GM23338 (cell line): ENCODE measurements around the gene ATG9B. TPM values are rescaled to one million over a fixed set of nuclear protein-coding genes. Genes with fewer than 3 reads are reported as not detected.

Source experiments
- ATAC-seq: fragments of 200-7000 bp; cut with Tn5 transposase; 3 replicates; pipeline ENCODE4 v1.9.1; 2020
- DNase-seq: peaks from one replicate; pipeline ENCODE4 v3.0.0-alpha.2; 2015; ENCODE audit warnings: low spot score
- H2AFZ ChIP-seq: fragments of 200-600 bp; sonication (generic); 2 replicates; pipeline ENCODE4 v1.8.0; 2016; ENCODE audit warnings: antibody characterized with exemption, mild to moderate bottlenecking, moderate library complexity
- H3F3A ChIP-seq: fragments of 200-600 bp; sonication (generic); replicated peaks from 2 replicates; pipeline ENCODE4 v1.8.0; 2017; ENCODE audit warnings: antibody characterized with exemption, mixed run types, low read depth
- H3K27ac ChIP-seq: fragments of 200-600 bp; sonication (generic); 2 replicates; pipeline ENCODE4 v1.6.1; 2016; ENCODE audit warnings: low read depth
- H3K27me3 ChIP-seq: fragments of 200-600 bp; sonication (generic); 2 replicates; pipeline ENCODE4 v1.8.0; 2016; ENCODE audit warnings: mild to moderate bottlenecking, mixed run types, moderate library complexity; ENCODE audit not compliant: insufficient read depth
- H3K36me3 ChIP-seq: fragments of 200-600 bp; sonication (generic); 2 replicates; pipeline ENCODE4 v1.8.0; 2016; ENCODE audit warnings: mild to moderate bottlenecking; ENCODE audit not compliant: insufficient read depth
- H3K4me1 ChIP-seq: fragments of 200-600 bp; sonication (generic); 2 replicates; pipeline ENCODE4 v1.8.0; 2016; ENCODE audit warnings: mild to moderate bottlenecking, moderate library complexity; ENCODE audit not compliant: insufficient read depth
- H3K4me2 ChIP-seq: fragments of 200-600 bp; sonication (generic); 2 replicates; pipeline ENCODE4 v1.7.1; 2017; ENCODE audit warnings: mixed run types
- H3K4me3 ChIP-seq: fragments of 200-600 bp; sonication (generic); 2 replicates; pipeline ENCODE4 v1.6.1; 2016; ENCODE audit warnings: mixed run types
- H3K79me2 ChIP-seq: fragments of 200-600 bp; sonication (generic); replicated peaks from 2 replicates; pipeline ENCODE4 v1.8.0; 2017; ENCODE audit warnings: mild to moderate bottlenecking; ENCODE audit not compliant: insufficient read depth
- H3K9me2 ChIP-seq: fragments of 200-600 bp; sonication (generic); 2 replicates; pipeline ENCODE4 v1.8.0; 2017; ENCODE audit not compliant: insufficient read depth
- H4K20me1 ChIP-seq: fragments of 200-600 bp; sonication (generic); replicated peaks from 2 replicates; pipeline ENCODE4 v1.8.0; 2017; ENCODE audit warnings: mild to moderate bottlenecking; ENCODE audit not compliant: insufficient read depth
- H3K27ac Mint-ChIP-seq: 2 replicates; pipeline ENCODE4 v1.8.0; 2020; ENCODE audit warnings: inconsistent platforms, mild to moderate bottlenecking, moderate library complexity, mixed read lengths
- H3K27me3 Mint-ChIP-seq: 3 replicates; pipeline ENCODE4 v1.8.0; 2022; ENCODE audit warnings: low read depth, mild to moderate bottlenecking, moderate library complexity, mixed read lengths, inconsistent platforms; ENCODE audit not compliant: insufficient read depth, poor library complexity
- H3K36me3 Mint-ChIP-seq: 3 replicates; pipeline ENCODE4 v1.8.0; 2021; ENCODE audit warnings: low read depth, mild to moderate bottlenecking, inconsistent platforms, moderate library complexity, mixed read lengths
- H3K4me1 Mint-ChIP-seq: 3 replicates; pipeline ENCODE4 v1.8.0; 2020; ENCODE audit warnings: mild to moderate bottlenecking, inconsistent platforms, mixed read lengths
- H3K4me3 Mint-ChIP-seq: 3 replicates; pipeline ENCODE4 v1.8.0; 2021; ENCODE audit warnings: moderate library complexity, mild to moderate bottlenecking, inconsistent platforms, mixed read lengths
- H3K9me3 Mint-ChIP-seq: 3 replicates; pipeline ENCODE4 v1.8.0; 2020; ENCODE audit warnings: moderate library complexity, mild to moderate bottlenecking, inconsistent platforms, mixed read lengths
- EZH2 ChIP-seq: fragments of 200-600 bp; sonication (generic); IDR thresholded peaks from one replicate; pipeline ENCODE4 v1.8.0; 2017; ENCODE audit warnings: antibody characterized with exemption, mild to moderate bottlenecking, low read depth; ENCODE audit not compliant: unreplicated experiment
- JUNB ChIP-seq: IDR thresholded peaks from one replicate; pipeline ENCODE4 v1.6.1; 2016; ENCODE audit warnings: antibody characterized with exemption; ENCODE audit not compliant: unreplicated experiment
- NANOG ChIP-seq: IDR thresholded peaks from 2 replicates; pipeline ENCODE4 v1.6.1; 2016; ENCODE audit warnings: antibody characterized with exemption, borderline replicate concordance
- POLR2AphosphoS5 ChIP-seq: IDR thresholded peaks from 2 replicates; pipeline ENCODE4 v1.6.1; 2016; ENCODE audit warnings: antibody characterized with exemption, low read depth
- STAT1 ChIP-seq: IDR thresholded peaks from one replicate; pipeline ENCODE4 v1.6.1; 2016; ENCODE audit warnings: antibody characterized with exemption; ENCODE audit not compliant: unreplicated experiment
- ZNF114 ChIP-seq: fragments of 250-450 bp; sonication (Bioruptor Pico); IDR thresholded peaks from 2 replicates; pipeline ENCODE4 v1.5.0; 2020; ENCODE audit warnings: mild to moderate bottlenecking, moderate library complexity
- ZNF331 ChIP-seq: fragments of 250-450 bp; sonication (Bioruptor Pico); IDR thresholded peaks from 2 replicates; pipeline ENCODE4 v1.5.0; 2020; ENCODE audit warnings: low read depth, mild to moderate bottlenecking, moderate library complexity
- polyA plus RNA-seq: library from polyadenylated mRNA; unstranded; fragments of >200 nt; fragmentation: Nextera tagmentation; extraction: Ambion mirVana; gene quantifications from 2 replicates; pipeline ENCODE4 v1.2.1, GENCODE V29; 2016
- total RNA-seq: library from RNA; depleted of rRNA; stranded (reverse); fragments of >200 nt; shearing (Covaris generic); gene quantifications from 2 replicates; pipeline ENCODE4 v1.2.3, GENCODE V29; 2014
- TF ChIP-seq, protein P1 (sequence below): IDR thresholded peaks from one replicate; pipeline ENCODE4 v1.6.1; 2018; ENCODE audit warnings: antibody characterized with exemption; ENCODE audit not compliant: unreplicated experiment
- TF ChIP-seq, protein P2 (sequence below), 2 experiments: fragments of 200-600 bp in 1 of 2; sonication (generic) in 1 of 2; conservative IDR thresholded peaks; 2 replicates each; pipeline versions ENCODE4 v1.5.1 to v1.6.1; 2016 to 2017; ENCODE audit warnings: antibody characterized with exemption in 2 of 2, low read depth in 2 of 2, mild to moderate bottlenecking in 2 of 2, moderate library complexity in 1 of 2

Gene ATG9B
- total and polyA plus RNA-seq, 2 experiments from 2014 or later = 1.2 to 3.4 TPM

DNA sequence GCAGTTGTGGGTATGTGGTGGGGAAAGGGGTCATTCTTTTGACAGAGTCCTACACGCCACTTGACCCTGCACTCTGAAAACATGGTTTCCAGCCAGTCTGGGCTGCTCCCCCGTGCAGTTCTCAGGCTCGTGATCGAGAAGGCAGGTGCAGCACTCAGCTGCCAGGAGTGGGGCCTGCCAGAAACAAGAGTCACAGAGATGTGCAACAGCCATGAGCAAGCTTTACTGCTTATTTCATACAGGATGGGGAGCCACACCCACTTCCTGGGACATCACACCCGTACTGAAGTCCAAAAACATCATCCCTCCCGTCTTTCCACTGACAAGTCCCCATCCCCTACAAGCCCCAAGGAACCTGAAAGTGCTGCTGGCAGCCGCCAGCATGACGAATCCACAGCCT is 9.3 kb downstream of the ATG9B start (continued):
- TF ChIP-seq, protein P1, sequence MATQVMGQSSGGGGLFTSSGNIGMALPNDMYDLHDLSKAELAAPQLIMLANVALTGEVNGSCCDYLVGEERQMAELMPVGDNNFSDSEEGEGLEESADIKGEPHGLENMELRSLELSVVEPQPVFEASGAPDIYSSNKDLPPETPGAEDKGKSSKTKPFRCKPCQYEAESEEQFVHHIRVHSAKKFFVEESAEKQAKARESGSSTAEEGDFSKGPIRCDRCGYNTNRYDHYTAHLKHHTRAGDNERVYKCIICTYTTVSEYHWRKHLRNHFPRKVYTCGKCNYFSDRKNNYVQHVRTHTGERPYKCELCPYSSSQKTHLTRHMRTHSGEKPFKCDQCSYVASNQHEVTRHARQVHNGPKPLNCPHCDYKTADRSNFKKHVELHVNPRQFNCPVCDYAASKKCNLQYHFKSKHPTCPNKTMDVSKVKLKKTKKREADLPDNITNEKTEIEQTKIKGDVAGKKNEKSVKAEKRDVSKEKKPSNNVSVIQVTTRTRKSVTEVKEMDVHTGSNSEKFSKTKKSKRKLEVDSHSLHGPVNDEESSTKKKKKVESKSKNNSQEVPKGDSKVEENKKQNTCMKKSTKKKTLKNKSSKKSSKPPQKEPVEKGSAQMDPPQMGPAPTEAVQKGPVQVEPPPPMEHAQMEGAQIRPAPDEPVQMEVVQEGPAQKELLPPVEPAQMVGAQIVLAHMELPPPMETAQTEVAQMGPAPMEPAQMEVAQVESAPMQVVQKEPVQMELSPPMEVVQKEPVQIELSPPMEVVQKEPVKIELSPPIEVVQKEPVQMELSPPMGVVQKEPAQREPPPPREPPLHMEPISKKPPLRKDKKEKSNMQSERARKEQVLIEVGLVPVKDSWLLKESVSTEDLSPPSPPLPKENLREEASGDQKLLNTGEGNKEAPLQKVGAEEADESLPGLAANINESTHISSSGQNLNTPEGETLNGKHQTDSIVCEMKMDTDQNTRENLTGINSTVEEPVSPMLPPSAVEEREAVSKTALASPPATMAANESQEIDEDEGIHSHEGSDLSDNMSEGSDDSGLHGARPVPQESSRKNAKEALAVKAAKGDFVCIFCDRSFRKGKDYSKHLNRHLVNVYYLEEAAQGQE = no peak
- TF ChIP-seq ZNF114 (CRISPR knock-in tag) (no peak), POLR2AphosphoS5 (no peak)

DNA sequence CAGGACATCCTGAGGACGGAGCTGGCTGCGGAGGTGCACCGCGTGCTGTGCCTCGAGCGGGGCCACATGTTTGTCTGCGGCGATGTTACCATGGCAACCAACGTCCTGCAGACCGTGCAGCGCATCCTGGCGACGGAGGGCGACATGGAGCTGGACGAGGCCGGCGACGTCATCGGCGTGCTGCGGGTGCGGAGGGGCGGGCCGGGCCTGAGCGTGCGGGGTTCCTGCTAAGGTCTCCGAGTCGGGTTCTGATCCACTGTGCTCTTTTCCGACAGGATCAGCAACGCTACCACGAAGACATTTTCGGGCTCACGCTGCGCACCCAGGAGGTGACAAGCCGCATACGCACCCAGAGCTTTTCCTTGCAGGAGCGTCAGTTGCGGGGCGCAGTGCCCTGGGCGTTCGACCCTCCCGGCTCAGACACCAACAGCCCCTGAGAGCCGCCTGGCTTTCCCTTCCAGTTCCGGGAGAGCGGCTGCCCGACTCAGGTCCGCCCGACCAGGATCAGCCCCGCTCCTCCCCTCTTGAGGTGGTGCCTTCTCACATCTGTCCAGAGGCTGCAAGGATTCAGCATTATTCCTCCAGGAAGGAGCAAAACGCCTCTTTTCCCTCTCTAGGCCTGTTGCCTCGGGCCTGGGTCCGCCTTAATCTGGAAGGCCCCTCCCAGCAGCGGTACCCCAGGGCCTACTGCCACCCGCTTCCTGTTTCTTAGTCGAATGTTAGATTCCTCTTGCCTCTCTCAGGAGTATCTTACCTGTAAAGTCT is 10.4 kb downstream of the ATG9B start:
- H3K4me3 ChIP-seq = peak overlapping the region; percentile 75
- no peaks in the 10 kb centered on the region; the same call in 2 of the 3 replicates for H3K9me3 Mint-ChIP-seq
- peaks cover 38% of the 10 kb centered on the region for H3K27me3 ChIP-seq
- DNase-seq (peak; percentile 99), ATAC-seq (peak; percentile 31)
- H4K20me1 ChIP-seq = no peaks in the 10 kb centered on the region
- H3K27ac ChIP-seq = no peak overlapping the region
- peaks cover 47% of the 10 kb centered on the region for H3K27me3 Mint-ChIP-seq
- H3K4me3 Mint-ChIP-seq = peak overlapping the region; percentile 77
- H2AFZ ChIP-seq = peak overlapping the region; percentile 95
- H3K79me2 ChIP-seq = no peaks in the 10 kb centered on the region
- H3K27ac Mint-ChIP-seq = peak overlapping the region; percentile 36; the same call in 1 of the 2 replicates
- H3K4me1 Mint-ChIP-seq = peaks cover 37% of the 10 kb centered on the region
- H3K4me2 ChIP-seq = peak overlapping the region; percentile 88
- H3K36me3 ChIP-seq = no peaks in the 10 kb centered on the region
- no peaks in the 10 kb centered on the region for H3K9me2 ChIP-seq
- H3F3A ChIP-seq = 0 out of 2 replicates have a peak, but pooled peaks cover 9% of the 10 kb centered on the region
- peaks cover 7% of the 10 kb centered on the region for H3K36me3 Mint-ChIP-seq
- peaks cover 20% of the 10 kb centered on the region for H3K4me1 ChIP-seq
- TF ChIP-seq, protein P2, sequence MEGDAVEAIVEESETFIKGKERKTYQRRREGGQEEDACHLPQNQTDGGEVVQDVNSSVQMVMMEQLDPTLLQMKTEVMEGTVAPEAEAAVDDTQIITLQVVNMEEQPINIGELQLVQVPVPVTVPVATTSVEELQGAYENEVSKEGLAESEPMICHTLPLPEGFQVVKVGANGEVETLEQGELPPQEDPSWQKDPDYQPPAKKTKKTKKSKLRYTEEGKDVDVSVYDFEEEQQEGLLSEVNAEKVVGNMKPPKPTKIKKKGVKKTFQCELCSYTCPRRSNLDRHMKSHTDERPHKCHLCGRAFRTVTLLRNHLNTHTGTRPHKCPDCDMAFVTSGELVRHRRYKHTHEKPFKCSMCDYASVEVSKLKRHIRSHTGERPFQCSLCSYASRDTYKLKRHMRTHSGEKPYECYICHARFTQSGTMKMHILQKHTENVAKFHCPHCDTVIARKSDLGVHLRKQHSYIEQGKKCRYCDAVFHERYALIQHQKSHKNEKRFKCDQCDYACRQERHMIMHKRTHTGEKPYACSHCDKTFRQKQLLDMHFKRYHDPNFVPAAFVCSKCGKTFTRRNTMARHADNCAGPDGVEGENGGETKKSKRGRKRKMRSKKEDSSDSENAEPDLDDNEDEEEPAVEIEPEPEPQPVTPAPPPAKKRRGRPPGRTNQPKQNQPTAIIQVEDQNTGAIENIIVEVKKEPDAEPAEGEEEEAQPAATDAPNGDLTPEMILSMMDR (conservative IDR thresholded peaks at IDR 0.05; ENCODE audit: low read depth in 2 of 2) = peak in 1 of 2 experiments; percentile 42; a peak in 2 of 4 replicates
- TF ChIP-seq JUNB (no peak), NANOG (no peak), ZNF114 (CRISPR knock-in tag) (no peak), EZH2 (no peak), ZNF331 (no peak), POLR2AphosphoS5 (peak; percentile 79), STAT1 (no peak)
- TF ChIP-seq, protein P1 = no peak
